Hematopoietic multipotent progenitor cell treated with erythropoietin and hydrocortisone succinate and interleukin-3 and kit ligand, for 15 days (in vitro differentiated cells): Measurements from ENCODE around the gene CLCN2.

Source experiments
- DNase-seq: peaks from one replicate; pipeline ENCODE4 v3.0.0-alpha.2; 2015; ENCODE audit warnings: low spot score

The CLCN2 gene

GRCh38 chr3:184380627-184381260 lies 19.3 kb upstream of the CLCN2 start:
- no peak for DNase-seq

GRCh38 chr3:184380185-184380626 lies 18.8 kb upstream of the CLCN2 start:
- DNase-seq = no peak

GRCh38 chr3:184379358-184380184 lies 18.2 kb upstream of the CLCN2 start, which contains the start of gene CHRD:
CHRD (plus strand) TSS chr3:184380054; CDS start chr3:184380319, 265 bp downstream.
- DNase-seq = no peak

- no peak for DNase-seq
These were observed 17.4 kb upstream of the CLCN2 start for GRCh38 chr3:184378651-184379357.

- DNase-seq = no peak
These were observed 16.6 kb upstream of the CLCN2 start, which contains the start of gene THPO for GRCh38 chr3:184377882-184378445. THPO (minus strand) TSS chr3:184378207; CDS start chr3:184376259, 1,948 bp downstream.

- DNase-seq = no peak
These were observed 16.0 kb upstream of the CLCN2 start for GRCh38 chr3:184377374-184377773.

GRCh38 chr3:184375747-184376461 lies 14.5 kb upstream of the CLCN2 start:
- no peak for DNase-seq

GRCh38 chr3:184373422-184373821 lies 12.0 kb upstream of the CLCN2 start:
- DNase-seq = no peak

GRCh38 chr3:184372911-184373310 lies 11.5 kb upstream of the CLCN2 start:
- no peak for DNase-seq

GRCh38 chr3:184372296-184372821 lies 11.0 kb upstream of the CLCN2 start:
- DNase-seq = no peak

GRCh38 chr3:184371570-184372018 lies 10.2 kb upstream of the CLCN2 start:
- peak; percentile 81 for DNase-seq

GRCh38 chr3:184368586-184369183 lies 7.3 kb upstream of the CLCN2 start:
- no peak for DNase-seq

- no peak for DNase-seq
These were observed 6.7 kb upstream of the CLCN2 start for GRCh38 chr3:184368116-184368515.

GRCh38 chr3:184366619-184367289 lies 5.3 kb upstream of the CLCN2 start:
- DNase-seq = no peak

- peak; percentile 96 for DNase-seq
These were observed 1.5 kb upstream of the CLCN2 start for GRCh38 chr3:184362668-184363546.

- peak; percentile 72 for DNase-seq
These were observed 695 bp upstream of the CLCN2 start for GRCh38 chr3:184361932-184362667.

- DNase-seq = peak; percentile 15
These were observed 375 bp downstream of the CLCN2 start for GRCh38 chr3:184360929-184361531.
